Vagina (tissue), 2 donors: ENCODE data around the gene ZFP3. TPM values are rescaled to one million over a fixed set of nuclear protein-coding genes. Genes with fewer than 3 reads are reported as not detected.
"Not testable (repeated sequence)": the region's sequence is repeated elsewhere in the genome, so short reads cannot be mapped to it uniquely, and the experiment has no call there.

Experiments
- DNase-seq, 2 donors: peaks; one replicate each; pipeline ENCODE4 v3.0.0-alpha.2; 2017; ENCODE audit errors: extremely low spot score in 2 of 2
- H3K27ac ChIP-seq: fragments of 200-600 bp; sonication (generic); one replicate; pipeline ENCODE4 v1.5.1; 2019
- H3K27me3 ChIP-seq: fragments of 200-600 bp; sonication (generic); one replicate; pipeline ENCODE4 v1.5.1; 2019
- H3K36me3 ChIP-seq, 2 donors: fragments of 200-600 bp; sonication (generic); one replicate each; pipeline ENCODE4 v1.5.1; 2017 to 2019
- H3K4me1 ChIP-seq: fragments of 200-600 bp; sonication (generic); one replicate; pipeline ENCODE4 v1.5.1; 2019
- H3K4me3 ChIP-seq, 2 donors: fragments of 200-600 bp; sonication (generic); 1 replicate in 1 of 2; 2 replicates in 1 of 2; pipeline ENCODE4 v1.5.1; 2016 to 2019
- H3K9me3 ChIP-seq: fragments of 200-600 bp; sonication (generic); one replicate; pipeline ENCODE4 v1.5.1; 2019
- CTCF ChIP-seq, 3 experiments: fragments of 450-650 bp in 2 of 3; fragments of 200-600 bp in 1 of 3; sonication (generic) in 1 of 3; IDR thresholded peaks; one replicate each; pipeline ENCODE4 v1.5.1; 2017 to 2019; ENCODE audit warnings: antibody characterized with exemption in 3 of 3, mild to moderate bottlenecking in 2 of 3, moderate library complexity in 2 of 3
- POLR2A ChIP-seq, 2 donors: fragments of 450-650 bp; IDR thresholded peaks; one replicate each; pipeline ENCODE4 v1.6.1; 2017; ENCODE audit warnings: antibody characterized with exemption in 2 of 2, mild to moderate bottlenecking in 2 of 2, moderate library complexity in 2 of 2
- POLR2AphosphoS5 ChIP-seq, 2 donors: sonication (generic); formaldehyde crosslinking; IDR thresholded peaks; one replicate each; pipeline ENCODE4 v1.9.0; 2017; ENCODE audit warnings: antibody characterized with exemption in 2 of 2, mild to moderate bottlenecking in 2 of 2, low read depth in 1 of 2; ENCODE audit not compliant: insufficient read depth in 1 of 2
- intact Hi-C: fragments of 100-400 bp; cut with DNase I; formaldehyde crosslinking; loops from one replicate; pipeline ENCODE4 v1.15.1; 2023
- total RNA-seq: library from RNA; depleted of rRNA; stranded (reverse); fragments of >200 nt; gene quantifications from one replicate; pipeline ENCODE4 v1.2.3, GENCODE V29; 2016

Gene ZFP3
- total RNA-seq, 1 donor from 2014 or later = 3.4 TPM

GRCh38 chr17:5128905-5129535, 50.8 kb downstream of the ZFP3 start:
- intact Hi-C loops = no loop called here
- Histone ChIP-seq H3K36me3 (no peaks in the 10 kb centered on the region), H3K9me3 (no peaks in the 10 kb centered on the region), H3K27ac (no peak overlapping the region), H3K27me3 (no peaks in the 10 kb centered on the region), H3K4me3 (no peak overlapping the region), H3K4me1 (no peaks in the 10 kb centered on the region)
- DNase-seq = peak in 1 of 2 donors; percentile 52
- TF ChIP-seq CTCF (IDR thresholded peaks at IDR 0.05) = no peak
- no peak for TF ChIP-seq POLR2A (IDR thresholded peaks at IDR 0.05)
- TF ChIP-seq POLR2AphosphoS5 (IDR thresholded peaks at IDR 0.05; ENCODE audit: insufficient read depth in 1 of 2, low read depth in 1 of 2) = no peak

DNA sequence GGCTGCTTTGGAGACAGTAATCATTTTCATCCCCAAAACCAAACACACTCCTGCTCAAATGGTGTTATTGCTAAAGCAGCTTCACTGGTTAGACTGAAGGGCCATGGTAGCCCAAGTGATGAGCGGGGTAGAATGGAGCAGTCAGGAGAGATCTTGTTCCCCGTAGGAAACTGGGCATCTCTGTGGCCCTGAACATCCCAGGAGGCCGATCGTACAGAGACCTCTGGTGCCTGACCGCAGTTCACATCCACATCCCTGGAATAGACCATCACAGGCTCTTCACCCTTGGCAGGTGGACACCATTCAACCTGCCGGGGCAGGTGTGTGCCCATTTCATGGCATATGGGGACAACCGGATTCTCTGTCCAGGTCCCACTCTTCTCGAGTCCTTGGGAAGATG, 51.5 kb downstream of the ZFP3 start:
- H3K27me3 ChIP-seq, H3K4me1 ChIP-seq, H3K36me3 ChIP-seq, H3K4me3 ChIP-seq, H3K27ac ChIP-seq, H3K9me3 ChIP-seq, intact Hi-C loops: not testable (repeated sequence)
- DNase-seq = peak in 1 of 2 donors; percentile 47

DNA sequence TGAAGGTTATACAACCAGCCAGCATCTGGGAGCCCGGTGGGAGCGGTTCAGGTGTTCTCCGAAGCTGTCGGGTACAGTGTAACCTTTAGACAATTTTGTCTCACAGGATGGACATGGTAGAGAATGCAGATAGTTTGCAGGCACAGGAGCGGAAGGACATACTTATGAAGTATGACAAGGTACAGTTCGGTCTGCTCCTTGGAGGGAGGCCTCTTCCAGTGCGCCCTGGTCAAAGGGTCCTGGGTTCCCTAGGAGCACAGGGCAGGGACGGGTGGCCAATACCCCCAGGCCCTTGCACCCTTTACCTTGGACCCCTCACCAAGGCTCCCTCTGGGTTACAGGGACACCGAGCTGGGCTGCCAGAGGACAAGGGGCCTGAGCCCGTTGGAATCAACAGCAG, 52.0 kb downstream of the ZFP3 start:
- H3K36me3 ChIP-seq, H3K9me3 ChIP-seq, H3K27me3 ChIP-seq, intact Hi-C loops, H3K27ac ChIP-seq, H3K4me3 ChIP-seq, H3K4me1 ChIP-seq: not testable (repeated sequence)
- peak in 1 of 2 donors; percentile 54 for DNase-seq

DNA sequence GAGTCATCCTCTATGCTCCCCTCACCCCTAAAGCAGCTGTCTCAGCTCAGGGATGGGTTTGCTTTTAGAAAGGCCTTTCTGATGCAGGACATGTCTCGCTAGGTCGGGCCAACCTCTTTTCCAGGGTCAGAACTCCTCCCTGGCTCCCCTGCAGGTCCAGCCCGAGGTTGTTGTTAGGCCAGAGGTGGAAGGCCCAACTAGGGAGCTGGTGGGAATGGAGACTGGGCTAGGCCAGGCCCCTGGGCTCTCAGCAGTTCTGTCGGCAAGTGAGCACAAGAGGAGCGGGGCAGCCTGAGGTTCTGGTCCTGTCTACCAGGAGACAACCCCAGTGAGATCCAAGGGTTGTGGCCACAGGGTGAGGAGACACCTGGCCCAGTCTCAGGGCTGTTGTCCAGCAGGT, 52.4 kb downstream of the ZFP3 start:
- H3K27me3 ChIP-seq, H3K27ac ChIP-seq, H3K36me3 ChIP-seq, intact Hi-C loops, H3K4me3 ChIP-seq, H3K4me1 ChIP-seq, H3K9me3 ChIP-seq: not testable (repeated sequence)
- peak; percentile 67 to 74 for DNase-seq

GRCh38 chr17:5131146-5131715, 53.0 kb downstream of the ZFP3 start:
- Histone ChIP-seq H3K4me1 (no peaks in the 10 kb centered on the region), H3K27me3 (no peaks in the 10 kb centered on the region), H3K9me3 (no peaks in the 10 kb centered on the region), H3K27ac (no peak overlapping the region), H3K36me3 (no peaks in the 10 kb centered on the region), H3K4me3 (no peak overlapping the region)
- intact Hi-C loops = no loop called here
- TF ChIP-seq POLR2A (IDR thresholded peaks at IDR 0.05) (no peak), CTCF (IDR thresholded peaks at IDR 0.05) (no peak), POLR2AphosphoS5 (IDR thresholded peaks at IDR 0.05; ENCODE audit: insufficient read depth in 1 of 2, low read depth in 1 of 2) (no peak)
- DNase-seq = peak in 1 of 2 donors; percentile 64

- H3K27me3 ChIP-seq, H3K9me3 ChIP-seq, H3K4me3 ChIP-seq, intact Hi-C loops, H3K4me1 ChIP-seq, H3K36me3 ChIP-seq, H3K27ac ChIP-seq: not testable (repeated sequence)
- peak; percentile 70 to 71 for DNase-seq
Observed at GRCh38 chr17:5131799-5132502, 53.7 kb downstream of the ZFP3 start.

GRCh38 chr17:5132503-5133225, 54.4 kb downstream of the ZFP3 start:
- H3K36me3 ChIP-seq, H3K4me3 ChIP-seq, H3K4me1 ChIP-seq, H3K9me3 ChIP-seq, H3K27ac ChIP-seq, intact Hi-C loops, H3K27me3 ChIP-seq: not testable (repeated sequence)
- peak; percentile 67 to 72 for DNase-seq
